ENCODE results near the gene NCAPG2. TPM values are rescaled to one million over a fixed set of nuclear protein-coding genes. Genes with fewer than 3 reads are reported as not detected.
"Not testable (repeated sequence)": the region's sequence is repeated elsewhere in the genome, so short reads cannot be mapped to it uniquely, and the experiment has no call there.

The NCAPG2 gene
- total RNA-seq, 1 donor from 2014 or later: 14.3 TPM

DNA sequence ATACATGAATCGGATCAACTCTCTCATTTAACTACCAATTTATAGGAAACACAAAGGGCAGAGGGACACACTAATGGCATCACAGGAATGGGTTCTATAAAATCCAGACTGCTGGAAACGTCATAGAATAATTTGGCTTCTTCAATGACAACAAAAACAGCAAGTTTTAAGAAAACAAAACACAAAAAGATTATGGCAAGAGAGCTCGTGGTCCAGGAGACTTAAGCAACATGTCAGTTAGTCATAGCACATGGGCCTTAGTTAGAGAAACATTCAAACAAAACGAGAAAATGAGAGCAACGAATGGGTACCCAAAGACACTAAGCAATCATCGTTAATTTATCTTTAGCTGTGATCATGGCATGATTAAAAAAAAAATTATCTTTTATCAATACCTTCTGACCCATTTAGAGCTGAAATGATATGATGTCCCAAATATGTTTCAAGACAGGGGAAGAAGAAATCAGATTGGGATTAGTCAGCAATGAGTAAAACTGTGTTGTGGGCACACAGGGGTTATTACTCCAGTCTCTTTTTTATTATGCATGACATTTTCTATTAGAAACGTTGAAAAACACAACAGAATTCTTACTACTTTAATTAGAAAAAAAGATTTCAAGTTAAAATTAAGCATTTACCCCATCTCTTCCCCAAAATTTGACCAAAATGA, 28.3 kb downstream of the NCAPG2 start:
- DNase-seq: no peak

DNA sequence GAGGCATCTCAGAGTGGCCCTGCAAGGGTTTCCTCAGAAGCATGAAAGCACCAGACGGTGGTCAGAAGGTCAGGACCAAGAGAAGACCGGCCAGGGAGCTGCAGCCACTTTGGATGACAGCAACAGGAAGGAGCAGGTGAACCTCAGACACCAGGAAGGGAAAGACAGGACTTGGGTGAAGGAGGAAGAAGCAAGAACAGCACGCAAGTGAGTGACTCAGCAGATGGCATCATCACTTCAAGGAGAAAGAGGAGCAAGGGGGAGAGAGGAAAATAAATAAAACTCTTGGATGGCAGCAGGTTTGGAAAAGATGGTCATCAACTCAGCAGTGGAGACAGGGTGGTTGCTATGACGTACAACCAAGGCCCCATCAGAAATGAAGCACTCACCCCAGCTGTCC, 31.6 kb downstream of the NCAPG2 start:
- DNase-seq: no peak

- not testable (repeated sequence) for DNase-seq
Observed at GRCh38 chr7:158668086-158668485, 36.5 kb downstream of the NCAPG2 start.

DNA sequence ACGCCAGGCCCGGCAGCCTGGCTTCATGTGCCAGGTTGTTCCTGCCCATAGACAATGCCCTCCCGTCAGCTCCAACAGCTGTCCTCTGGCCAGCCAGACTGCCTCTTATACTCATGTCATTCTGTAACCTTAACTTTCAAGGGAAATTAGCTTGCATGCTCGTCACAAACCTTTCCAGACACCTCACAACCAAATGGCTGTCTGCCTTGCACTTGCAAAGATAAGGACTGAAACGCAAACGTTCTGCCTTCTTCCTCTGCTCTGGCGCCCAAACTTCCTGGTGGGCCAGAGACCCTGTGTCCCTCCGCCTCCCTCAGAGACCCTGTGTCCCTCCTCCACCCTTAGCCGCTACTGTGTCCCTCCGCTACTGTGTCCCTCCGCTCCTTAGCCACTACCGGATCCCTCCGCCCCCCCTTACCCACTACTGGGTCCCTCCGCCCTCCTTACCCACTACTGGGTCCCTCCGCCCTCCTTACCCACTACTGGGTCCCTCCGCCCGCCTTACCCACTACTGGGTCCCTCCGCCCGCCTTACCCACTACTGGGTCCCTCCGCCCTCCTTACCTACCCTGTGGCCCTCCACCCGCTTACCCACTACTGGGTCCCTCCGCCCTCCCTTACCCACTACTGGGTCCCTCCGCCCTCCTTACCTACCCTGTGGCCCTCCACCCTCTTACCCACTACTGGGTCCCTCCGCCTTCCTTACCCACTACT, 37.5 kb downstream of the NCAPG2 start:
- DNase-seq: not testable (repeated sequence)

DNA sequence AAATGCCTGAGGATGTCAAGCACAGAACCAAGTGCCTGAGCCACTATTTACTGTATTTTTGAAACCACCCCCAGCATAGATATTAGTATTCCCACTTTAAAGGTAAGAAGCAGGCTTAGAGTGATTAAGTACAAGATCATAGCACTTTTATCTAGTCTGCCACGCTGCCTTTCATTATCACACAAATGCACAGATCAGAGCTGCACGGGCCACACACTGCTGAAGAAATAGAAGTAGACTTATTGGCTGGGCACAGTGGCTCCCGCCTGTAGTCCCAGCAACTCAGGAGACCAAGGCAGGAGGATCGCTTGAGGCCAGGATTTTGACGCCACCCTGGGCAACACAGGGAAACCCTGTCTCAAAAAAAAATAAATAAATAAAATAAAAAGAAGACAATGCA, 38.2 kb downstream of the NCAPG2 start:
- no peak for DNase-seq

GRCh38 chr7:158664406-158664805, 40.2 kb downstream of the NCAPG2 start:
- peak; percentile 19 for DNase-seq

- DNase-seq: no peak
Observed at GRCh38 chr7:158663428-158663741, 41.2 kb downstream of the NCAPG2 start.

- no peak for DNase-seq
Observed at GRCh38 chr7:158662610-158663427, 41.8 kb downstream of the NCAPG2 start.

DNA sequence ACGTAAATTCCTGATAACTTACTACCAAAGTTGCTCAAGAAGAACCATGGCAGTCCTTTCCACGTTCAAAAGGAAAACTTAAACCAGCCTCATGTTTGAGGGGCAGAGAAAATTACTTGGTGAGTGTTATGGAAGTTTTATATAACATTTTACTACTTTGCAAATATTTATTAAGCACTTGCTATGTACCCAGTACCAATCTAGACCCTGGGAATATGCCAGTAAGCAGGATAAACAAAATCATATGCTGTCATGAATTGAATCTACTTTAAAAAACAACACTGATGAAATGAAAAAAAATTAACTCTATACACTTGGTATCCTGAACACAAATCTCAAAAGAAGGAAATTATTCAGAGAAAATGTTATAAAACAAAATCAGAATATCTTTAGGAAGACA, 46.1 kb downstream of the NCAPG2 start:
- no peak for DNase-seq

GRCh38 chr7:158657189-158657746, 47.3 kb downstream of the NCAPG2 start:
- no peak for DNase-seq

DNA sequence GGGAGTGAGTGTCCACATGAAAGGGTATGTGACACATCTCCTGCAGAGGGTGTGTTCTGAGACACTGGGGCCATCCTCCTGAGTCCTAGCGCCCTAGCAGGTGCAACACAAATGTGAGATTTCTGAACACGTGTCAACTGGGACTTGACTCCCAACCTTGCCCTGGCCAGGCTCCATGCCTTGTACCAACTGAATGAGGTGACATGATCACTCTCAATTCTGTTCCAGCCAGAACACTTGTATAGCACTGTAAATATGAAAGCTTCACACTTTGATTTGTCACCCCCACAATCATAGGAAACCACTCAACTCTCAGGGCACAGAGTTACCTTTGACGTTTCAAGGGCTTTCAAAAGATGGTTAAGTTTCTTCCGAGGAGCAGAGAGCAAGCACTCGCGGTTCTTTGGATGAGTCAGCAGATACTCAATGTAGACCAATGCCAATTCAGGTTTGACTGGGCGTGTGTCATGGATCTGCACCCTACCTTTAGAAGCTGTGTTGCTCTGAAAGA, 48.6 kb downstream of the NCAPG2 start:
- no peak for DNase-seq

DNA sequence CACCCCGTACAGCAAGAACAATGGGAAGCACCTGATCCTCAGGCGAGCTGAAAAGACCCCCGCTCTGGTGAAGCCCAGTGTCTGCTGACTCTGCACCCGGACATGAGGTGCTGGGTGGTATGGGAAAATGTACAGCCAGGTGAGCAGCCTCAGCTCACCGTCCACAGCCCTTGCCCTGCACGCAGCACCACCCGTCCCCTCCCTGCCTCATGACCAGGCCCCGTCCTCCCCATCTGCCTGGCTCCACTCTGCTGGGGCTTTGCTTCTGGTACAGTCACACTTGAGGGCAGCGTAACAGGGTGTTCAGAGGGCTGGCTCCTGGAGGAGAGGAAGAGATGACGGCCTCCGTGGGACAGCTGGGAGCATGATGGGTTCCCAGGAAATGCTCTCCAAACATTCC, 49.1 kb downstream of the NCAPG2 start:
- DNase-seq: no peak

GRCh38 chr7:158651968-158652565, 52.5 kb downstream of the NCAPG2 start:
- DNase-seq: no peak

DNA sequence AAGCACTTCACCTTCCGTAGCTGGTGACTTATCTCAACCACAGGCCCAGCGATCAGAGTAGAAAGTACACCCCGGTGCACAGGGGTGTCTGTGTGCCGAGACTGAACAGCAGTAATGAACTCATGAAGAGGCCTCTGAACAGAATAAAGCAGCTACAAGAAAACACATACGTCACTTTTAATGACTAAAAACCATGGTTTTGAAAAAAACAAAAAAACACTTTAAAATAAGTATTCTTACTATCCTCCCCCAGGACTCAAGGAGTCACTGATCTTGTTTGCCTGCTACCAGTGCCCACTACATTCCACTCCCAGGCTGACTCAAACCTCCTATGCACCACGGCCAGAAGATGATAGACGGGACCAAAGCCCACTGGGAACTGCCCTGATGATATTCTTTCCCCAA, 53.8 kb downstream of the NCAPG2 start:
- DNase-seq: no peak

GRCh38 chr7:158649279-158649678, 55.3 kb downstream of the NCAPG2 start:
- DNase-seq: no peak

- DNase-seq: no peak
Observed at GRCh38 chr7:158648787-158649186, 55.8 kb downstream of the NCAPG2 start.

DNA sequence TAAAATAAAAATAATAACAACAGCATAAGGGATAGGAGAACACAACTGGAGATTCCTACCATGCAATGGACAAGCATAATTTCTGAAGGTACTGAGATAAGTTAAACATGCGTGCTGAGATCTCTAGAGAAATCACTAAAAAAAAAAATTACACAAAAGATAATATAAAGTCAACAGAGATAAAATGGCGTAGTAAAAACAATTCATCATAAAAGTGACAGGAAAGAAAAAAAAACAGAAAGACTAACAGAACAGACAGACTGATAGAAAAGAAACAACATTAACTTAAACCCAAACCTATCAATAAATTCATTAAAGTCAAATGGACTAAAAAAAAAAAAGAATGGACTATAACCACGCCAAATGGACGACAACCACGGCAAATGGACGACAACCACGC, 56.4 kb downstream of the NCAPG2 start:
- no peak for DNase-seq

DNA sequence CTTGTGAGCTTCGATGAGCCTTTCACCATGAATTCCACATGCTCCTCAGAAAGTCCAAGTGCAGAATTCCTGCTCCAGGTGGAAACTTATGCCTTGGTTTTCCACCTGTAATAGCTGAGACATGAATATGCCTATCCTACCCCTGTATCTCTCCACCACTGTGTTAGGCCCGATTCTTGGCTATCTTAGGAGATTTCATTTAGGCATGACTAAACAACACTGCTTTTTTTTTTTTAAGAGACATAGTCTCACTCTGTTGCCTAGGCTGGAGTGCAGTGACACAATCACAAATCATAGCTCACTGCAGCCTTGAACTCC, 57.2 kb downstream of the NCAPG2 start:
- DNase-seq: no peak

GRCh38 chr7:158646766-158647474, 57.7 kb downstream of the NCAPG2 start:
- no peak for DNase-seq

GRCh38 chr7:158645842-158646241, 58.8 kb downstream of the NCAPG2 start:
- no peak for DNase-seq

DNA sequence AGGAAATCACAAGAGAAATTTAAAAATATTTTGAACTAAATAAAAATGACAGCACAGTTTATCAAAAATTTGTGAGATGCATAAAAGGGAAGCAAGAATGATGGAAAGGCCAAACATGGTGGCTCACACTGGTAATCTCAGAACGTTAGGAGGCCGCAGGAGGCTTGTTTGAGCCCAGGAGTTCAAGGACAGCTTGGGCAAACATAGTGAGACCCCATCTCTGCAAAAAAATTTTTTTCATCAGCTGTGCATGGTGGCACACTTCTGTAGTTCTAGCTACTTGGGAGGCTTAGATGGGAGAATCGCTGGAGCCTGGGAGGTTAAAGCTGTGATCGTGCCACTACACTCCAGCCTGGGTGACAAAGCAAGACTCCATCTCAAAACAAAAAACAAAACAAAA, 62.5 kb downstream of the NCAPG2 start:
- DNase-seq: no peak

GRCh38 chr7:158638001-158638400, 66.6 kb downstream of the NCAPG2 start:
- no peak for DNase-seq

All from occipital lobe (tissue), 2 donors.